HFFc6 (cell line): ENCODE data around the gene CKAP4. TPM values are rescaled to one million over a fixed set of nuclear protein-coding genes. Genes with fewer than 3 reads are reported as not detected.

Experiments
- DNase-seq: peaks from one replicate; pipeline ENCODE4 v3.0.0-alpha.2; 2018
- H3K27ac Mint-ChIP-seq: 2 replicates; pipeline ENCODE4 v1.8.0; 2020; ENCODE audit warnings: mild to moderate bottlenecking, mixed read lengths
- H3K27me3 Mint-ChIP-seq: 2 replicates; pipeline ENCODE4 v1.8.0; 2021; ENCODE audit warnings: mild to moderate bottlenecking, moderate library complexity, mixed read lengths; ENCODE audit not compliant: insufficient read depth
- H3K36me3 Mint-ChIP-seq: 2 replicates; pipeline ENCODE4 v1.8.0; 2021; ENCODE audit warnings: low read depth, mixed read lengths
- H3K4me1 Mint-ChIP-seq: 2 replicates; pipeline ENCODE4 v1.8.0; 2020; ENCODE audit warnings: low read depth, mixed read lengths
- H3K4me3 Mint-ChIP-seq: 2 replicates; pipeline ENCODE4 v1.8.0; 2020; ENCODE audit warnings: mild to moderate bottlenecking, moderate library complexity, mixed read lengths
- H3K9me3 Mint-ChIP-seq: 2 replicates; pipeline ENCODE4 v1.8.0; 2020; ENCODE audit warnings: mild to moderate bottlenecking, mixed read lengths
- CTCF ChIP-seq: fragments of 200-600 bp; sonication (generic); IDR thresholded peaks from 2 replicates; pipeline ENCODE4 v1.5.0; 2021; ENCODE audit warnings: antibody characterized with exemption, mild to moderate bottlenecking
- total RNA-seq, 6 experiments: library from RNA; stranded (reverse); fragmentation: NEBNext Ultra II Directional; extraction: Animal tissue kit (Norgen Biotek cat#: 25700); gene quantifications; 2 replicates in 1 of 6; 3 replicates in 5 of 6; pipeline ENCODE4 v1.2.3, GENCODE V29; 2021

CKAP4 gene
- total RNA-seq, 6 experiments from 2014 or later: 521 to 616 (median 544) TPM

DNA sequence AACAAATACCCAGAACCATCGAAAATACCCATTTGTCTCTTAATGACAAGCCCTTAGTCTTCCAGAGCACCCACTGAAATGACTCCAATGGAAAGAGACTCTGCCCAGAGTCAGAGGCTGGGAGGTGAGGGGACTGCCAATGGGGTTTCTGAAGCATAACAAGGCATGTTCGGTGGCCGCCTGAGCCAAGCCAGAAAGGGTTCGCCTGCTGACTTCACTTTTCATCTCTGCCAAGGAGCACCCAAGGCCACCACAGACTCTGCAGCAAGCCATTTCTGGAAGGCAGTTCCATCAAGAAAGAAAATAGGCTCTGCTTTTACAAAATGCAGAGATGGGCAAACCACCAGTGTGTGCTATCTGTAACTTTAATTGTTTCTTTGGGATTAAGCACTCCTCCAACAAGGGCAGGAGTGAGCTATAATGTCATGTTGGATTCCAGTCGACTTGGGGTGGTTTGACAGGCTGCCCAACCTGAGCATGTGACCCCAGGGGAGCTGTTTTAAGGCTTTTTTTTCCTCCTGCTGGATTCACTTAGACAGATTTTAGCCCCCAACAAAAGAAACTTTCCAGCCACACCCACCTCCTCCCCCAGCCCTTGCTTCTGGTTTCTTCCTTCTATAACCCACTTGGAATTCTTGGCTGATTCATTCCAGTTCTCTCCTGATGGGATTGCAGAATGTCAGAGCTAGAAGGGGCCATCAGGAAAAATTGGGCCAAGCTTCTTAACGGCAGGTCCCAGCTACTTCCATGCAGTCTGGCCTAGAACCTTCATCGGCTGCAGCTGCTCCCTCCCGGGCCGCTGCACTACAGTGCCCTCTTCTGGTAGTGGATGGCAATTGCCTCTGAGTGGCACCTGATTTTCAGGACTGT lies 24.1 kb downstream of the CKAP4 start:
- Mint-ChIP-seq H3K27ac (no peak overlapping the region), H3K27me3 (peaks cover 2% of the 10 kb centered on the region), H3K4me1 (peaks cover 16% of the 10 kb centered on the region), H3K9me3 (peaks cover 5% of the 10 kb centered on the region), H3K36me3 (peaks cover 3% of the 10 kb centered on the region; the same call in 1 of the 2 replicates), H3K4me3 (no peak overlapping the region)
- peak; percentile 61 for DNase-seq
- TF ChIP-seq CTCF: peak; percentile 97

GRCh38 chr12:106220536-106220935 lies 27.3 kb downstream of the CKAP4 start:
- TF ChIP-seq CTCF: no peak
- Mint-ChIP-seq H3K4me1 (peaks cover 7% of the 10 kb centered on the region), H3K27me3 (peaks cover 7% of the 10 kb centered on the region), H3K9me3 (peaks cover 19% of the 10 kb centered on the region), H3K4me3 (no peak overlapping the region), H3K27ac (no peak overlapping the region), H3K36me3 (peaks cover 15% of the 10 kb centered on the region)
- DNase-seq: no peak

GRCh38 chr12:106219043-106219442 lies 28.8 kb downstream of the CKAP4 start:
- Mint-ChIP-seq H3K36me3 (peaks cover 15% of the 10 kb centered on the region), H3K27me3 (peaks cover 9% of the 10 kb centered on the region), H3K9me3 (peaks cover 19% of the 10 kb centered on the region), H3K27ac (no peak overlapping the region), H3K4me3 (no peak overlapping the region), H3K4me1 (peaks cover 3% of the 10 kb centered on the region)
- no peak for DNase-seq
- TF ChIP-seq CTCF: no peak

DNA sequence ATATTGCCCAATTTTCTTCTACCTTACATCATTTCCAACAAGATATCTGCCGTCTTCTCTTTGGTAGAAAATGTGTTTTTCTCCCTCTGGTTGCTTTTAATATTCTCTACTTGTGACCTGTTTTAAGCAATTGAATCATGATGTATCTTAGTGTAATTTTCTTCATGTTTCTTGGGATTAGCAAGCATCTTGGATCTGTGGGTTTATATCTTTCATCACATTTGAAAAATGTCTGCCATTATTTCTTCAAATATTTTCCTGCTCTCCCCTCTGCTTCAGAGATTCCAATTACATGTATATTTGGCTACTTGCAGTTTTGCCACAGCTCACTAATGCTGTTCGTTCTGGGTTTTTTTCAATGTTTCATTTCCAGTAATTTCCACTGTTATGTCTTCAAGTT lies 30.1 kb downstream of the CKAP4 start:
- Mint-ChIP-seq H3K36me3 (peaks cover 15% of the 10 kb centered on the region), H3K9me3 (peaks cover 19% of the 10 kb centered on the region), H3K4me1 (0 out of 2 replicates have a peak, but pooled peaks cover 5% of the 10 kb centered on the region), H3K4me3 (no peak overlapping the region), H3K27me3 (peaks cover 11% of the 10 kb centered on the region), H3K27ac (no peak overlapping the region)
- DNase-seq: no peak
- TF ChIP-seq CTCF: no peak

DNA sequence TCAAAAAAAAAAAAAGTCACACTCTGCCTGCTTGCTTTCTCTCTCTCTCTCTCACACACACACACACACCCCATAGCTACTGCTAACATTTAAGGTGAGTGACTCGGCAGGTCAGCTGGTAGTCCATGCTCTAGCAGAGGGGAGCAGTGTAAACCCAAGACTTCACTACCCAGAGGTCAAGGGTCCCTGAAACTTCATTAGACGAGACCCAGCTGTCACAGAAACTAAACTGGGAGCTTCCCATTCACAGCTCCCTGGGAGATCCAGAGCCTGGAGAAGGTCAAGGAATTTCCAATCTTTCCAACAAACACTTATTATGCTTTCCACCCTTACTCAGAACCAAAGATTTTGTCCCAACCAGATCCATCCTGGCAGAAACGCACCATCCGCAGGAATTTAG lies 33.2 kb downstream of the CKAP4 start:
- H3K27me3 Mint-ChIP-seq: peaks cover 39% of the 10 kb centered on the region
- H3K9me3 Mint-ChIP-seq: peaks cover 19% of the 10 kb centered on the region
- DNase-seq: no peak
- 0 out of 2 replicates have a peak, but pooled peaks cover 5% of the 10 kb centered on the region for H3K4me1 Mint-ChIP-seq
- no peak for TF ChIP-seq CTCF
- peaks cover 15% of the 10 kb centered on the region for H3K36me3 Mint-ChIP-seq
- no peak overlapping the region for H3K4me3 Mint-ChIP-seq
- H3K27ac Mint-ChIP-seq: no peak overlapping the region
